AG08396 (cell line): ENCODE results near the gene STK40.

Experiments used
- DNase-seq: peaks from one replicate; pipeline ENCODE4 v3.0.0; 2012; ENCODE audit warnings: low spot score, mixed read lengths

Gene STK40

GRCh38 chr1:36369061-36369861, 16.5 kb downstream of the STK40 start:
- peak; percentile 80 for DNase-seq

DNA sequence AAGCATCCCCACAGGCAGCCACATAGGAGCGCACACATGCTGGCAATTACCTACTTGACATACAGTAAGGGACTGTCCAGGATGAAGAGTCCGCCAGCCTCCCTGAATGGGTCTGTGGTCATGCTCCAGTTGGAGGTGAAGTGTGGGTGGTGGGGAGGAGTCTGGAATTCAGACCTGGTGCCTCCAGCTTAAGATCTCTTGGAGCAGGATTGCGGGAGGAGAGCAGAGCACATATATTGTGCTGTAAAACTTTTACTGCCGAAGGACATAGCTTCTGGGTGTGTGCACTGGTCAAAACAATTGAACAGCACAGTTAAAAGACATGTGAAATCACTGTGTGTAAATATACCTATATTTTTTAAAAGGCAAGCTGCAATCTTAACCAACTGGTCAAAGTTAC, 17.9 kb downstream of the STK40 start:
- DNase-seq: no peak

- DNase-seq: no peak
These were observed 18.7 kb downstream of the STK40 start for GRCh38 chr1:36367066-36367465.

GRCh38 chr1:36366091-36366661, 19.5 kb downstream of the STK40 start:
- peak; percentile 37 for DNase-seq

DNA sequence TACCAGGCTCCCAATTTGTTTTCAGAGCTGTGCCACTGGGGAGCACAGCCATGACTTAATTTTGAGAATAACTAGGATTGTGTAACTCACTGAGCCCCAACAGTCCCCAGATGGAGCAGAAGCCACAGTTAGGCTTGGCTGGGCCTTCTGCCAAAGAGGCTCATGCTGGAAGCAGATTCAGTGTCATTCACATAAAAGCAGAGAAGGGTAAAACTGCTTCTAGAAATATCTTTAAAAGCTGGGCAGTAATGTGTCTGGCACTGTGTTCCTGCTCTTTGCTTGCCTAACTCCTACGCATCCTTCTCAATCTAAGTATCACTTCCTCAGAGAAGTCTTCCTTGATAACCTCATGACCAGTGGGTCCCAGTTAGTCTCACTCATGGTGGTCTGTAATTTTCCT, 20.3 kb downstream of the STK40 start:
- DNase-seq: peak; percentile 30

GRCh38 chr1:36359911-36360550, 25.7 kb downstream of the STK40 start:
- DNase-seq: no peak

DNA sequence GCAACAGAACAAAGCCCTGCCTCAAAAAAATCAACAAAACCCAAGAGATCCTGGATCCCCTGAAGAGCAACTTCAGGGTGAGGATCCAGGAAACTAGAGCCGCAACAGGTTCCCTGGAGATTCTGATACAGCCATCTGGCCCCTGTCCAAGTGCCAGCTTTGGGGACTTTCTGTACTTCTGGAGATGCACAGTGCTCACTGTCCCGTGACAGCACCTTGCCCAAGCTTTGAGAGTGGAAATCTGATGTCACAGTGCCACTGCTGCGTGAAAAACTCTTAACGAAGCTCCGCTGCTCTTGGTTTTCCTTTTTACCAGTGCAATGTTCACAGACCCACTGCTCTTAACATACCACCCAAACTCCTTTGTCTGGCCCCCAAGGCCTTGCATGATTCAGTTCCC, 26.3 kb downstream of the STK40 start:
- DNase-seq: no peak

- DNase-seq: no peak
These were observed 27.1 kb downstream of the STK40 start for GRCh38 chr1:36358514-36359084.

DNA sequence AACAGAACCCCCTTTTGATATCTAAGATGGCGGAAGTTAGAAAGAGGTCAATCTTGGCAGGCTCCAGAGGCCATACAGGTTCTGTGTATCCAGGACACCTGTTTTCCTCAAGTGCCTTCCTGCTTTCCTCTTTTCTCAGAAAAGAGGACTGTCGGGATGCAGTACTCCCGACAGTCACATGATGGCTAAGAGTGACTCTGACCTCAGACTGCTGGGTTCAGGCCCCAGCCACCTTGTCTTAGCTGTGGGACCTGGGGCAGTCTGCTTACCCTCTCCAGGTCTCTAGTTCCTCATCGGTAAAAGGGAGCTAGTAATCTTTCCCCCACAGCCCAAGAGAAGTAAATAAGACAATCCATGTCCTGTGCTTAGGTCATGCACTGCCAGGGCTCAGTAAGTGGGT, 29.9 kb downstream of the STK40 start:
- no peak for DNase-seq

GRCh38 chr1:36354486-36354885, 31.2 kb downstream of the STK40 start:
- no peak for DNase-seq

- peak; percentile 66 for DNase-seq
These were observed 32.5 kb downstream of the STK40 start for GRCh38 chr1:36352910-36353878.

- no peak for DNase-seq
These were observed 33.4 kb downstream of the STK40 start for GRCh38 chr1:36352125-36352909.

GRCh38 chr1:36351227-36351977, 34.3 kb downstream of the STK40 start:
- DNase-seq: peak; percentile 79

DNA sequence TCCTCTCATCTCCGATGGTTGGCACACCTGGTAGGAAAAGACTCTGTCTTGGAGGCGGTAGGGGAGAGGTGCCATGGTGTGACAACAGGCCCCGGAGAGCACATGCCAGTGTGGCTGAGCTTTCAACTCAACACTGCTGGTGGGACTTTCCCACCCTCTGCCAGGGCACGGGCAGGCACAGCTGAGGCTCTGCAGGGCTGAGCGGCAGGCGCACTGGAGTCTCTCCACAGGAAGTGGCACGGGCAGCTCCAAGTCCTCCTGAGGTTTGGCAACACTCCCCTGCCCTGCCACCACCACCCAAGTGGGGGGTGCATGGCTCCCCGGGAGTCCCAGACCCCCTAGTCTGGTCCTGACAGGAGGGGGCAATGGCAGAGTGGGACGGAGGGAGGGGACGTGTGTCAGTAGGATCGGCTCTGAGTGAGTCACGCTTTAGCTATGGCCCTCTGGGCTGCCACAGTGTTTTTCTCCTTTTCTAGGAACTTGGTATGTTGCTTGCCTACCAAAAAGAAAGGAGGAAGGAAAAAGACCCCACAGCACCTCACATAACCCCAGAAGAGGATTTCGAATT, 35.0 kb downstream of the STK40 start:
- DNase-seq: peak; percentile 85

DNA sequence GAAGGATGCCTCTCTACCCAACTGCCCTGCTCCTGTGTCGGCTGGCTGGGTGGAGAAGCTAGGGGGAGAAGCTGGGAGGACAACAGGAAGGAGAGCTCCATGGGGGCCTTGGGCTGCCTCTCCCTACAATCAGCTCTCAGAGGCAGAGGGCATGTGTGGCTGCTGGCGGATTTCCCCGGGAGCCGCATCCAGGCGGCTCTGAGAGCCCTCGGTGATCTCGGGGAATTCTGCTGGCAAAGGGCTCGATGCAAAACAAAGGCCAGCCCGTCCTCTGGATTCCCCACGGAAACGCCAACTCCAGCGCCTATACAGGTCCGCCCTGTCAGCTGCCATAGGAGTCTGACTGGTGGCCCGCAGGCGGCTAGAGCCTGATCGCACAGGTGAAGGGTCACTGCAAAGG, 35.9 kb downstream of the STK40 start:
- no peak for DNase-seq

DNA sequence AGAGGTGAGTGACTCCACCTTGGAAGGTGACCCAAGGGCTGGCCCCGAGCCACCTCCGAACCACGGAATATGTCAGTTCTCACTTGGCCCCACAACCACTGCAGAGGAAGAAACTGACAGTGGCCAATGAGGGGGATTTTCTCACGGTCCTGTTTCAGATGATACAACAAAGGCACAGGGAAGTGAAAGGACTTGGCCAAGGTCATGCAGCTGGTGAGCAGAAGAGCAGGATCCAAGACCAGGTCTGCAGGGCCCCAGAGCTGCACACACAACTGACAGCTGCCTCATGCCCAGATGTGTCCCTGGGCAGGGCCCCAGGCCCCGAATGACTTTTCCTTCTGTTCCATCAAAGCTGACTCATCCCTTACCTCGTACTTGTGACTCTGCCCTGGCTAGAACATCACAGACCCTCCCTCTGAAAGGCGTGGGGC, 36.5 kb downstream of the STK40 start:
- DNase-seq: peak; percentile 28

- no peak for DNase-seq
These were observed 38.9 kb downstream of the STK40 start for GRCh38 chr1:36346741-36347370.

GRCh38 chr1:36345353-36345752, 40.4 kb downstream of the STK40 start:
- DNase-seq: no peak

DNA sequence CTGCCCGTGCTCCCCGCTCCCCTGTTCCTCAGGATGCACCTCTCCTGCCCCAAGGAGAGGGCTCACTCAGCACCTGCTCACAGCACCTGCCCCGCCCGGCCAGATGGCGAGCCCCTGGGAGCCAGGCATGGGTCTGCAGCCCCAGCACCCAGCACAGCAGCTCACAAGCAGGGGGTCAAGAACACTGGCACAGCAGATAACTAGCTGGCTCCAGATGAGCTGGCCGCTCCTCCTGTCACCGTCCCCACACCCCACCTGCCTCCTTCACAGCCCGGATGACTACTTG, 41.4 kb downstream of the STK40 start:
- DNase-seq: no peak
